ENCODE measurements around the gene KDM3A.

Gene KDM3A

DNA sequence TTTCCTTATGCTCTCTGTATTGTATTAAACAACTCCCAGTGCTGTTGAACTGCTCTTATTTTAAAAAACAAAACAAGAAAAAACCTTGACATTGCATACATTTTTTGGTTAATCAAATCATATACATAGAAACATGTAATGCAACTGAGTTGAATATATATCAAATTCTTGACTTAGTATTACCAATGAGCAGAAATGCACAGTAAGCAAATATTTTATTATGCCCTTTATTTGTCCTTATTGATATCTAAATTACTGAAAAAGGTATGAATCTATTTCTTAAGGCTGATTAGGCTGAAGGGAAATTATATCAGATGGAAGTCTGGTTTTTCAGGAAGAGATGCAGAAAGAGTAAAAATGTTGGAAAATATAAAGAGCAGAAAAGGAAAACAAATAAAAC is 6.9 kb upstream of the KDM3A start:
- TF ChIP-seq, protein P1, sequence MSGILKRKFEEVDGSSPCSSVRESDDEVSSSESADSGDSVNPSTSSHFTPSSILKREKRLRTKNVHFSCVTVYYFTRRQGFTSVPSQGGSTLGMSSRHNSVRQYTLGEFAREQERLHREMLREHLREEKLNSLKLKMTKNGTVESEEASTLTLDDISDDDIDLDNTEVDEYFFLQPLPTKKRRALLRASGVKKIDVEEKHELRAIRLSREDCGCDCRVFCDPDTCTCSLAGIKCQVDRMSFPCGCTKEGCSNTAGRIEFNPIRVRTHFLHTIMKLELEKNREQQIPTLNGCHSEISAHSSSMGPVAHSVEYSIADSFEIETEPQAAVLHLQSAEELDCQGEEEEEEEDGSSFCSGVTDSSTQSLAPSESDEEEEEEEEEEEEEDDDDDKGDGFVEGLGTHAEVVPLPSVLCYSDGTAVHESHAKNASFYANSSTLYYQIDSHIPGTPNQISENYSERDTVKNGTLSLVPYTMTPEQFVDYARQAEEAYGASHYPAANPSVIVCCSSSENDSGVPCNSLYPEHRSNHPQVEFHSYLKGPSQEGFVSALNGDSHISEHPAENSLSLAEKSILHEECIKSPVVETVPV (CRISPR knock-in tag; IDR thresholded peaks at IDR 0.05): no peak
- no peak for TF ChIP-seq GLIS3 (CRISPR knock-in tag; IDR thresholded peaks at IDR 0.05)
- no peak for TF ChIP-seq ISL1 (CRISPR knock-in tag; IDR thresholded peaks at IDR 0.05)
- TF ChIP-seq, protein P2, sequence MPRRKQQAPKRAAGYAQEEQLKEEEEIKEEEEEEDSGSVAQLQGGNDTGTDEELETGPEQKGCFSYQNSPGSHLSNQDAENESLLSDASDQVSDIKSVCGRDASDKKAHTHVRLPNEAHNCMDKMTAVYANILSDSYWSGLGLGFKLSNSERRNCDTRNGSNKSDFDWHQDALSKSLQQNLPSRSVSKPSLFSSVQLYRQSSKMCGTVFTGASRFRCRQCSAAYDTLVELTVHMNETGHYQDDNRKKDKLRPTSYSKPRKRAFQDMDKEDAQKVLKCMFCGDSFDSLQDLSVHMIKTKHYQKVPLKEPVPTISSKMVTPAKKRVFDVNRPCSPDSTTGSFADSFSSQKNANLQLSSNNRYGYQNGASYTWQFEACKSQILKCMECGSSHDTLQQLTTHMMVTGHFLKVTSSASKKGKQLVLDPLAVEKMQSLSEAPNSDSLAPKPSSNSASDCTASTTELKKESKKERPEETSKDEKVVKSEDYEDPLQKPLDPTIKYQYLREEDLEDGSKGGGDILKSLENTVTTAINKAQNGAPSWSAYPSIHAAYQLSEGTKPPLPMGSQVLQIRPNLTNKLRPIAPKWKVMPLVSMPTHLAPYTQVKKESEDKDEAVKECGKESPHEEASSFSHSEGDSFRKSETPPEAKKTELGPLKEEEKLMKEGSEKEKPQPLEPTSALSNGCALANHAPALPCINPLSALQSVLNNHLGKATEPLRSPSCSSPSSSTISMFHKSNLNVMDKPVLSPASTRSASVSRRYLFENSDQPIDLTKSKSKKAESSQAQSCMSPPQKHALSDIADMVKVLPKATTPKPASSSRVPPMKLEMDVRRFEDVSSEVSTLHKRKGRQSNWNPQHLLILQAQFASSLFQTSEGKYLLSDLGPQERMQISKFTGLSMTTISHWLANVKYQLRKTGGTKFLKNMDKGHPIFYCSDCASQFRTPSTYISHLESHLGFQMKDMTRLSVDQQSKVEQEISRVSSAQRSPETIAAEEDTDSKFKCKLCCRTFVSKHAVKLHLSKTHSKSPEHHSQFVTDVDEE (CRISPR knock-in tag; IDR thresholded peaks at IDR 0.05): no peak
- no peak for TF ChIP-seq RARB (CRISPR knock-in tag; IDR thresholded peaks at IDR 0.05)
- no peak for TF ChIP-seq ZNF70 (CRISPR knock-in tag; IDR thresholded peaks at IDR 0.05)
- no peak for TF ChIP-seq TCF4 (CRISPR knock-in tag; IDR thresholded peaks at IDR 0.05; ENCODE audit: borderline replicate concordance)
- no peak for TF ChIP-seq ZC3H10 (CRISPR knock-in tag; IDR thresholded peaks at IDR 0.05)
- TF ChIP-seq, protein P3, sequence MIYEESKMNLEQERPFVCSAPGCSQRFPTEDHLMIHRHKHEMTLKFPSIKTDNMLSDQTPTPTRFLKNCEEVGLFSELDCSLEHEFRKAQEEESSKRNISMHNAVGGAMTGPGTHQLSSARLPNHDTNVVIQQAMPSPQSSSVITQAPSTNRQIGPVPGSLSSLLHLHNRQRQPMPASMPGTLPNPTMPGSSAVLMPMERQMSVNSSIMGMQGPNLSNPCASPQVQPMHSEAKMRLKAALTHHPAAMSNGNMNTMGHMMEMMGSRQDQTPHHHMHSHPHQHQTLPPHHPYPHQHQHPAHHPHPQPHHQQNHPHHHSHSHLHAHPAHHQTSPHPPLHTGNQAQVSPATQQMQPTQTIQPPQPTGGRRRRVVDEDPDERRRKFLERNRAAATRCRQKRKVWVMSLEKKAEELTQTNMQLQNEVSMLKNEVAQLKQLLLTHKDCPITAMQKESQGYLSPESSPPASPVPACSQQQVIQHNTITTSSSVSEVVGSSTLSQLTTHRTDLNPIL (CRISPR knock-in tag; IDR thresholded peaks at IDR 0.05; ENCODE audit: low read depth): no peak
- TF ChIP-seq ZFP30 (CRISPR knock-in tag; IDR thresholded peaks at IDR 0.05): no peak
- TF ChIP-seq, protein P4, sequence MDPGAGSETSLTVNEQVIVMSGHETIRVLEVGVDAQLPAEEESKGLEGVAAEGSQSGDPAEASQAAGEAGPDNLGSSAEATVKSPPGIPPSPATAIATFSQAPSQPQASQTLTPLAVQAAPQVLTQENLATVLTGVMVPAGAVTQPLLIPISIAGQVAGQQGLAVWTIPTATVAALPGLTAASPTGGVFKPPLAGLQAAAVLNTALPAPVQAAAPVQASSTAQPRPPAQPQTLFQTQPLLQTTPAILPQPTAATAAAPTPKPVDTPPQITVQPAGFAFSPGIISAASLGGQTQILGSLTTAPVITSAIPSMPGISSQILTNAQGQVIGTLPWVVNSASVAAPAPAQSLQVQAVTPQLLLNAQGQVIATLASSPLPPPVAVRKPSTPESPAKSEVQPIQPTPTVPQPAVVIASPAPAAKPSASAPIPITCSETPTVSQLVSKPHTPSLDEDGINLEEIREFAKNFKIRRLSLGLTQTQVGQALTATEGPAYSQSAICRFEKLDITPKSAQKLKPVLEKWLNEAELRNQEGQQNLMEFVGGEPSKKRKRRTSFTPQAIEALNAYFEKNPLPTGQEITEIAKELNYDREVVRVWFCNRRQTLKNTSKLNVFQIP (CRISPR knock-in tag; IDR thresholded peaks at IDR 0.05; ENCODE audit: borderline replicate concordance, low read depth): no peak
- TF ChIP-seq, protein P5, sequence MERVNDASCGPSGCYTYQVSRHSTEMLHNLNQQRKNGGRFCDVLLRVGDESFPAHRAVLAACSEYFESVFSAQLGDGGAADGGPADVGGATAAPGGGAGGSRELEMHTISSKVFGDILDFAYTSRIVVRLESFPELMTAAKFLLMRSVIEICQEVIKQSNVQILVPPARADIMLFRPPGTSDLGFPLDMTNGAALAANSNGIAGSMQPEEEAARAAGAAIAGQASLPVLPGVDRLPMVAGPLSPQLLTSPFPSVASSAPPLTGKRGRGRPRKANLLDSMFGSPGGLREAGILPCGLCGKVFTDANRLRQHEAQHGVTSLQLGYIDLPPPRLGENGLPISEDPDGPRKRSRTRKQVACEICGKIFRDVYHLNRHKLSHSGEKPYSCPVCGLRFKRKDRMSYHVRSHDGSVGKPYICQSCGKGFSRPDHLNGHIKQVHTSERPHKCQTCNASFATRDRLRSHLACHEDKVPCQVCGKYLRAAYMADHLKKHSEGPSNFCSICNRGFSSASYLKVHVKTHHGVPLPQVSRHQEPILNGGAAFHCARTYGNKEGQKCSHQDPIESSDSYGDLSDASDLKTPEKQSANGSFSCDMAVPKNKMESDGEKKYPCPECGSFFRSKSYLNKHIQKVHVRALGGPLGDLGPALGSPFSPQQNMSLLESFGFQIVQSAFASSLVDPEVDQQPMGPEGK (CRISPR knock-in tag; IDR thresholded peaks at IDR 0.05; ENCODE audit: borderline replicate concordance): no peak
- no peak for TF ChIP-seq ZNF565 (CRISPR knock-in tag; conservative IDR thresholded peaks at IDR 0.05; ENCODE audit: low read depth)
- TF ChIP-seq CSDC2 (CRISPR knock-in tag; IDR thresholded peaks at IDR 0.05): no peak
- TF ChIP-seq OSR1 (CRISPR knock-in tag; IDR thresholded peaks at IDR 0.05): no peak
- no peak for TF ChIP-seq TOX (CRISPR knock-in tag; IDR thresholded peaks at IDR 0.05; ENCODE audit: borderline replicate concordance)
- ATAC-seq: no peak

DNA sequence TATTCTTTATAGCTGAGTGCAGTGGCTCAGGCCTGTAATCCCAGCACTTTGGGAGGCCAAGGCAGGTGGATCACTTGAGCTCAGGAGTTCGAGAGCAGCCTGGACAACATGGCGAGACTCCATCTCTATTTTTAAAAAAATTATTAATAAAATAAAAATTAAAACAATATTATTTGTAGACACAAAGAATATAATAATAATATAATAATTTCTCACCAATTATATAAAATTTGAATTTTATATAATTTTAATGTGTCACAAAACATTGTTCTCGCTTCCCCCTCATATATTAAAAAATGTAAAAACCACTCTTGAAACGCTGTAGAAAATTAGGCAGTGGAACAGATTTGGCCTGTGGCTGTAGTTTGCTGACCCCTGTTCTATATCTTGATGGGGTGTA is 5.6 kb upstream of the KDM3A start:
- ATAC-seq: no peak
- no peak for TF ChIP-seq ZNF70 (CRISPR knock-in tag; IDR thresholded peaks at IDR 0.05)
- no peak for TF ChIP-seq SNAI2 (CRISPR knock-in tag; IDR thresholded peaks at IDR 0.05)
- no peak for TF ChIP-seq ZNF565 (CRISPR knock-in tag; conservative IDR thresholded peaks at IDR 0.05; ENCODE audit: low read depth)
- no peak for TF ChIP-seq CSDC2 (CRISPR knock-in tag; IDR thresholded peaks at IDR 0.05)
- TF ChIP-seq RARB (CRISPR knock-in tag; IDR thresholded peaks at IDR 0.05): no peak
- TF ChIP-seq ZFP30 (CRISPR knock-in tag; IDR thresholded peaks at IDR 0.05): no peak
- TF ChIP-seq ARNTL (CRISPR knock-in tag; IDR thresholded peaks at IDR 0.05; ENCODE audit: borderline replicate concordance, low read depth): no peak
- TF ChIP-seq, protein P2 (CRISPR knock-in tag; IDR thresholded peaks at IDR 0.05): no peak
- TF ChIP-seq, protein P4 (CRISPR knock-in tag; IDR thresholded peaks at IDR 0.05; ENCODE audit: borderline replicate concordance, low read depth): no peak
- TF ChIP-seq ZC3H10 (CRISPR knock-in tag; IDR thresholded peaks at IDR 0.05): no peak
- TF ChIP-seq ISL1 (CRISPR knock-in tag; IDR thresholded peaks at IDR 0.05): no peak
- TF ChIP-seq ZFP3 (CRISPR knock-in tag; IDR thresholded peaks at IDR 0.05): no peak
- TF ChIP-seq ZNF8 (CRISPR knock-in tag; IDR thresholded peaks at IDR 0.05): no peak
- TF ChIP-seq OSR1 (CRISPR knock-in tag; IDR thresholded peaks at IDR 0.05): no peak
- no peak for TF ChIP-seq PPARA (CRISPR knock-in tag; IDR thresholded peaks at IDR 0.05; ENCODE audit: borderline replicate concordance)
- TF ChIP-seq BACH2 (CRISPR knock-in tag; IDR thresholded peaks at IDR 0.05; ENCODE audit: borderline replicate concordance): no peak
- TF ChIP-seq TCF4 (CRISPR knock-in tag; IDR thresholded peaks at IDR 0.05; ENCODE audit: borderline replicate concordance): no peak
- TF ChIP-seq, protein P3 (CRISPR knock-in tag; IDR thresholded peaks at IDR 0.05; ENCODE audit: low read depth): no peak
